HG02981 (cell line): ENCODE measurements around the gene NWD2.
"Not testable (repeated sequence)": the region's sequence is repeated elsewhere in the genome, so short reads cannot be mapped to it uniquely, and the experiment has no call there.

Experiments used
- ATAC-seq: cut with Tn5 transposase; IDR thresholded peaks from one replicate; pipeline ENCODE4 v1.9.1; 2021; ENCODE audit warnings: mild to moderate bottlenecking, moderate library complexity; ENCODE audit not compliant: unreplicated experiment

NWD2 gene

GRCh38 chr4:37244583-37245390, at the start of gene NWD2:
Gene NWD2, plus strand, starts transcription at chr4:37244743. Its CDS starts 325 bp downstream, at chr4:37245068.
- ATAC-seq, result no peak

GRCh38 chr4:37197899-37198298, 46.6 kb upstream of the NWD2 start:
- ATAC-seq, result no peak

- not testable (repeated sequence) for ATAC-seq
These were observed 39.8 kb upstream of the NWD2 start for GRCh38 chr4:37204740-37205139.

- ATAC-seq, result no peak
These were observed 28.3 kb upstream of the NWD2 start for GRCh38 chr4:37216209-37216608.

GRCh38 chr4:37219242-37219641, 25.3 kb upstream of the NWD2 start:
- ATAC-seq, result no peak

GRCh38 chr4:37219990-37220389, 24.6 kb upstream of the NWD2 start:
- no peak for ATAC-seq

GRCh38 chr4:37220685-37221084, 23.9 kb upstream of the NWD2 start:
- ATAC-seq, result no peak

- ATAC-seq, result no peak
These were observed 20.8 kb upstream of the NWD2 start for GRCh38 chr4:37223732-37224131.

- no peak for ATAC-seq
These were observed 19.7 kb upstream of the NWD2 start for GRCh38 chr4:37224854-37225253.

GRCh38 chr4:37225778-37226177, 18.8 kb upstream of the NWD2 start:
- ATAC-seq, result no peak

GRCh38 chr4:37232315-37232714, 12.2 kb upstream of the NWD2 start:
- no peak for ATAC-seq

GRCh38 chr4:37236165-37236564, 8.4 kb upstream of the NWD2 start:
- ATAC-seq, result no peak

GRCh38 chr4:37241647-37242046, 2.9 kb upstream of the NWD2 start:
- no peak for ATAC-seq

- no peak for ATAC-seq
These were observed 1.5 kb upstream of the NWD2 start for GRCh38 chr4:37243051-37243450.

GRCh38 chr4:37243722-37244582, 591 bp upstream of the NWD2 start:
- no peak for ATAC-seq

- ATAC-seq, result no peak
These were observed 930 bp downstream of the NWD2 start for GRCh38 chr4:37245391-37245954.

GRCh38 chr4:37246891-37247290, 2.3 kb downstream of the NWD2 start:
- no peak for ATAC-seq

GRCh38 chr4:37258221-37258620, 13.7 kb downstream of the NWD2 start:
- ATAC-seq, result no peak

- ATAC-seq, result no peak
These were observed 23.8 kb downstream of the NWD2 start for GRCh38 chr4:37268319-37268718.

- ATAC-seq, result no peak
These were observed 34.6 kb downstream of the NWD2 start for GRCh38 chr4:37279121-37279520.

- ATAC-seq, result no peak
These were observed 35.5 kb downstream of the NWD2 start for GRCh38 chr4:37279894-37280592.
